PC-3 (cell line): ENCODE data around the gene GAGE10. TPM values are rescaled to one million over a fixed set of nuclear protein-coding genes. Genes with fewer than 3 reads are reported as not detected.
"Not testable (repeated sequence)": the region's sequence is repeated elsewhere in the genome, so short reads cannot be mapped to it uniquely, and the experiment has no call there.

Source experiments
- ATAC-seq: fragments of 200-7000 bp; cut with Tn5 transposase; 2 replicates; pipeline ENCODE4 v1.9.1; 2020; ENCODE audit warnings: mild to moderate bottlenecking, moderate library complexity
- BruUV-seq: library from RNA; stranded (reverse); fragments of 400-500 nt; replicated peaks from 2 replicates; lab custom pipeline; 2021; lab: Mats Ljungman, UMichigan
- CTCF ChIA-PET: fragments of 300-600 bp; sonication (Branson Sonifier 250); formaldehyde crosslinking; loops from one replicate; lab custom pipeline; 2022; ENCODE audit warnings: antibody characterized with exemption; lab: Charles Lee
- POLR2A ChIA-PET: fragments of 300-600 bp; sonication (Branson Sonifier 250); formaldehyde crosslinking; loops from one replicate; lab custom pipeline; 2022; ENCODE audit warnings: antibody characterized with exemption; ENCODE audit not compliant: unreplicated experiment; lab: Charles Lee
- DNase-seq: peaks from one replicate; pipeline ENCODE4 v3.0.0-alpha.2; 2015
- H2AFZ ChIP-seq: fragments of 300-600 bp; sonication (generic); 2 replicates; pipeline ENCODE4 v1.6.0; 2016; ENCODE audit warnings: antibody characterized with exemption, low read length
- H3F3A ChIP-seq: fragments of 300-600 bp; sonication (generic); one replicate; pipeline ENCODE4 v1.6.0; 2017; ENCODE audit warnings: antibody characterized with exemption, low read length, control low read depth, mild to moderate bottlenecking; ENCODE audit not compliant: unreplicated experiment
- H3K27ac ChIP-seq: fragments of 300-600 bp; sonication (generic); 2 replicates; pipeline ENCODE4 v1.5.1; 2016; ENCODE audit warnings: mild to moderate bottlenecking, low read length
- H3K27me3 ChIP-seq: fragments of 300-600 bp; sonication (generic); 2 replicates; pipeline ENCODE4 v1.6.1; 2016; ENCODE audit warnings: low read length, mixed read lengths
- H3K36me3 ChIP-seq: fragments of 300-600 bp; sonication (generic); 2 replicates; pipeline ENCODE4 v1.6.1; 2016; ENCODE audit warnings: low read depth, mixed run types, low read length, mixed read lengths
- H3K4me1 ChIP-seq: fragments of 300-600 bp; sonication (generic); 2 replicates; pipeline ENCODE4 v1.5.1; 2016; ENCODE audit warnings: low read length; ENCODE audit not compliant: insufficient read depth
- H3K4me2 ChIP-seq: fragments of 300-600 bp; sonication (generic); 2 replicates; pipeline ENCODE4 v1.6.0; 2016; ENCODE audit warnings: low read length
- H3K4me3 ChIP-seq: fragments of 300-600 bp; sonication (generic); 2 replicates; pipeline ENCODE4 v1.5.1; 2016; ENCODE audit warnings: mild to moderate bottlenecking, low read length, mixed read lengths
- H3K79me2 ChIP-seq: fragments of 300-600 bp; sonication (generic); 2 replicates; pipeline ENCODE4 v1.6.1; 2017; ENCODE audit warnings: low read length, mixed read lengths
- H3K9ac ChIP-seq: fragments of 300-600 bp; sonication (generic); 2 replicates; pipeline ENCODE4 v1.6.0; 2016; ENCODE audit warnings: mild to moderate bottlenecking, low read length
- H3K9me2 ChIP-seq: fragments of 300-600 bp; sonication (generic); replicated peaks from 2 replicates; pipeline ENCODE4 v1.6.1; 2016; ENCODE audit warnings: mixed run types, low read length, mixed read lengths
- H3K9me3 ChIP-seq: fragments of 300-600 bp; sonication (generic); 2 replicates; pipeline ENCODE4 v1.6.1; 2016; ENCODE audit warnings: low read length, mixed read lengths
- H4K20me1 ChIP-seq: fragments of 300-600 bp; sonication (generic); 2 replicates; pipeline ENCODE4 v1.6.1; 2016; ENCODE audit warnings: low read length, mixed read lengths
- CTCF ChIP-seq: fragments of 300-600 bp; sonication (generic); conservative IDR thresholded peaks from 2 replicates; pipeline ENCODE4 v1.5.1; 2017; ENCODE audit warnings: antibody characterized with exemption, low read depth, mild to moderate bottlenecking, low read length
- EZH2 ChIP-seq: fragments of 300-600 bp; sonication (generic); IDR thresholded peaks from one replicate; pipeline ENCODE4 v1.6.1; 2017; ENCODE audit warnings: antibody characterized with exemption, mild to moderate bottlenecking, low read length; ENCODE audit not compliant: unreplicated experiment
- EZH2phosphoT487 ChIP-seq: fragments of 300-600 bp; sonication (generic); IDR thresholded peaks from 2 replicates; pipeline ENCODE4 v1.6.1; 2018; ENCODE audit warnings: mild to moderate bottlenecking, antibody characterized with exemption, low read length, borderline replicate concordance
- intact Hi-C: fragments of 100-400 bp; cut with micrococcal nuclease; formaldehyde crosslinking; loops from 2 replicates; pipeline ENCODE4 v1.9.0; 2023
- total RNA-seq: library from RNA; depleted of rRNA; stranded (reverse); fragments of >200 nt; gene quantifications from 2 replicates; pipeline ENCODE4 v1.2.3, GENCODE V29; 2014

Gene GAGE10
- total RNA-seq, 1 experiment from 2014 or later: not detected

GRCh38 chrX:49316085-49316484 is 12.6 kb downstream of the GAGE10 start:
- no peaks in the 10 kb centered on the region for H3K4me1 ChIP-seq
- intact Hi-C loops: no loop called here
- H3K36me3 ChIP-seq: no peaks in the 10 kb centered on the region
- ATAC-seq (no peak), DNase-seq (no peak)
- ChIA-PET CTCF (no interaction called here), POLR2A (no interaction called here)
- no TSS peak for BruUV-seq
- H2AFZ ChIP-seq: no peak overlapping the region
- no peak overlapping the region for H3K27ac ChIP-seq
- H3K9me3 ChIP-seq: no peaks in the 10 kb centered on the region
- no peaks in the 10 kb centered on the region for H3F3A ChIP-seq
- H3K9me2 ChIP-seq: no peaks in the 10 kb centered on the region
- no peak overlapping the region for H3K4me2 ChIP-seq
- peaks cover 29% of the 10 kb centered on the region for H3K27me3 ChIP-seq
- no peak overlapping the region for H3K9ac ChIP-seq
- no peaks in the 10 kb centered on the region for H3K79me2 ChIP-seq
- TF ChIP-seq EZH2 (no peak), CTCF (no peak), EZH2phosphoT487 (no peak)
- H3K4me3 ChIP-seq: no peak overlapping the region
- H4K20me1 ChIP-seq: no peaks in the 10 kb centered on the region

- H3K9me3 ChIP-seq, DNase-seq, ATAC-seq, H3K79me2 ChIP-seq, H3F3A ChIP-seq, BruUV-seq, H3K36me3 ChIP-seq, CTCF ChIA-PET, POLR2A ChIA-PET, intact Hi-C loops, H4K20me1 ChIP-seq, H3K9ac ChIP-seq, H3K4me3 ChIP-seq, H3K4me1 ChIP-seq, H3K27ac ChIP-seq, H3K9me2 ChIP-seq, H3K27me3 ChIP-seq, H2AFZ ChIP-seq, H3K4me2 ChIP-seq: not testable (repeated sequence)
These were observed 18.3 kb downstream of the GAGE10 start, which contains the start of gene GAGE12J for GRCh38 chrX:49321737-49322136. Gene GAGE12J, plus strand, starts transcription at chrX:49322037. Its CDS starts 1,157 bp downstream, at chrX:49323194.

GRCh38 chrX:49322266-49322665 is 18.8 kb downstream of the GAGE10 start:
- H3K4me2 ChIP-seq, H2AFZ ChIP-seq, H3K27me3 ChIP-seq, H3F3A ChIP-seq, BruUV-seq, H3K27ac ChIP-seq, H3K9ac ChIP-seq, H3K9me3 ChIP-seq, H3K79me2 ChIP-seq, DNase-seq, H3K36me3 ChIP-seq, CTCF ChIA-PET, H3K9me2 ChIP-seq, intact Hi-C loops, H3K4me3 ChIP-seq, POLR2A ChIA-PET, ATAC-seq, H4K20me1 ChIP-seq, H3K4me1 ChIP-seq: not testable (repeated sequence)

GRCh38 chrX:49323735-49324134 is 20.3 kb downstream of the GAGE10 start:
- H3K4me1 ChIP-seq, CTCF ChIA-PET, H3F3A ChIP-seq, POLR2A ChIA-PET, intact Hi-C loops, H3K36me3 ChIP-seq, H3K4me2 ChIP-seq, H3K27me3 ChIP-seq, ATAC-seq, H3K27ac ChIP-seq, H2AFZ ChIP-seq, H3K79me2 ChIP-seq, DNase-seq, H4K20me1 ChIP-seq, H3K9me3 ChIP-seq, H3K4me3 ChIP-seq, BruUV-seq, H3K9ac ChIP-seq, H3K9me2 ChIP-seq: not testable (repeated sequence)

- ATAC-seq, H4K20me1 ChIP-seq, H3K9ac ChIP-seq, H3K4me1 ChIP-seq, DNase-seq, intact Hi-C loops, H3K27ac ChIP-seq, H3K27me3 ChIP-seq, H3F3A ChIP-seq, POLR2A ChIA-PET, H3K9me3 ChIP-seq, H3K36me3 ChIP-seq, CTCF ChIA-PET, H2AFZ ChIP-seq, H3K4me3 ChIP-seq, BruUV-seq, H3K9me2 ChIP-seq, H3K79me2 ChIP-seq, H3K4me2 ChIP-seq: not testable (repeated sequence)
These were observed 27.0 kb downstream of the GAGE10 start for GRCh38 chrX:49330421-49330820.

GRCh38 chrX:49331282-49331681 is 27.8 kb downstream of the GAGE10 start, which contains the start of gene GAGE13:
Gene GAGE13, plus strand, starts transcription at chrX:49331582. Its CDS starts 1,156 bp downstream, at chrX:49332738.
- intact Hi-C loops, BruUV-seq: not testable (repeated sequence)

More at GRCh38 chrX:49331282-49331681, 27.8 kb downstream of the GAGE10 start, which contains the start of gene GAGE13:
- H3K36me3 ChIP-seq, H3K4me1 ChIP-seq, H3K9me2 ChIP-seq, H3K9ac ChIP-seq, H3K27me3 ChIP-seq, POLR2A ChIA-PET, H3K27ac ChIP-seq, H4K20me1 ChIP-seq, H2AFZ ChIP-seq, H3K9me3 ChIP-seq, H3K4me2 ChIP-seq, ATAC-seq, H3K4me3 ChIP-seq, H3F3A ChIP-seq, H3K79me2 ChIP-seq, DNase-seq, CTCF ChIA-PET: not testable (repeated sequence)
